ENCODE measurements around the gene GRID2.

The GRID2 gene

DNA sequence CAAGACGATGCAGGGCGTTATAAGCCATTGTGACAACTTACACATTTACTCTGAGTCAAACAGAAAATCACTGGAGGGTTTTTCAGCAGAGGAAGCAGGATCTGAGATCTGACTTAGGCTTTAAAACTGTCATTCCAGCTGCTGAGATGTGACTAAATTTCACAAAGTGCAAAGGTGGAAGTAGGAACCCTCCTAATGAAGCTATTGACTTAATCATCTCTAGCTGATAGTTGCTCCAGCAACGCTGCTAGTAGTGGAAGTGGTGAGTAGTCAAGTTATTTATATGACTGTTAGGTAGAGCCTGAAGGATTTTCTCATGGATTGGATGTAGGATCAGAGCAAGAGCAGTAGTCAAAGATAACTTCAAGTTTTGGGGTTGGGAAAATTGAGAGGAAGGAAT lies 218.6 kb downstream of the GRID2 start:
- Histone ChIP-seq H3K36me3 (ENCODE audit: control insufficient read depth, insufficient read depth, low read length) (no peaks in the 10 kb centered on the region), H3K27ac (ENCODE audit: low read depth, low read length) (peak overlapping the region; percentile 58), H3K4me3 (ENCODE audit: low read depth, low read length) (no peak overlapping the region), H3K4me1 (ENCODE audit: control insufficient read depth, insufficient read depth, low read length) (peaks cover 59% of the 10 kb centered on the region), H3K9me3 (ENCODE audit: control insufficient read depth, insufficient read depth, low read depth, low read length) (no peaks in the 10 kb centered on the region), H3K27me3 (ENCODE audit: control insufficient read depth, insufficient read depth, low read length) (no peaks in the 10 kb centered on the region), H3K9ac (ENCODE audit: low read length) (peak overlapping the region; percentile 16)

GRCh38 chr4:92524131-92524530 lies 220.4 kb downstream of the GRID2 start:
- no peak overlapping the region for H3K4me3 ChIP-seq (ENCODE audit: low read depth, low read length)
- no peaks in the 10 kb centered on the region for H3K9me3 ChIP-seq (ENCODE audit: control insufficient read depth, insufficient read depth, low read depth, low read length)
- H3K36me3 ChIP-seq (ENCODE audit: control insufficient read depth, insufficient read depth, low read length) = no peaks in the 10 kb centered on the region; the same call in 1 of the 2 replicates
- H3K9ac ChIP-seq (ENCODE audit: low read length) = no peak overlapping the region
- peaks cover 57% of the 10 kb centered on the region for H3K4me1 ChIP-seq (ENCODE audit: control insufficient read depth, insufficient read depth, low read length)
- H3K27ac ChIP-seq (ENCODE audit: low read depth, low read length) = no peak overlapping the region
- no peaks in the 10 kb centered on the region for H3K27me3 ChIP-seq (ENCODE audit: control insufficient read depth, insufficient read depth, low read length)

- H3K27ac ChIP-seq (ENCODE audit: low read depth, low read length) = no peak overlapping the region
- H3K36me3 ChIP-seq (ENCODE audit: control insufficient read depth, insufficient read depth, low read length) = no peaks in the 10 kb centered on the region; the same call in 1 of the 2 replicates
- H3K9me3 ChIP-seq (ENCODE audit: control insufficient read depth, insufficient read depth, low read depth, low read length) = no peaks in the 10 kb centered on the region
- H3K4me3 ChIP-seq (ENCODE audit: low read depth, low read length) = no peak overlapping the region
- no peak overlapping the region for H3K9ac ChIP-seq (ENCODE audit: low read length)
- H3K27me3 ChIP-seq (ENCODE audit: control insufficient read depth, insufficient read depth, low read length) = no peaks in the 10 kb centered on the region
- peaks cover 20% of the 10 kb centered on the region for H3K4me1 ChIP-seq (ENCODE audit: control insufficient read depth, insufficient read depth, low read length)
Measured at GRCh38 chr4:92528541-92528940, 224.8 kb downstream of the GRID2 start.

DNA sequence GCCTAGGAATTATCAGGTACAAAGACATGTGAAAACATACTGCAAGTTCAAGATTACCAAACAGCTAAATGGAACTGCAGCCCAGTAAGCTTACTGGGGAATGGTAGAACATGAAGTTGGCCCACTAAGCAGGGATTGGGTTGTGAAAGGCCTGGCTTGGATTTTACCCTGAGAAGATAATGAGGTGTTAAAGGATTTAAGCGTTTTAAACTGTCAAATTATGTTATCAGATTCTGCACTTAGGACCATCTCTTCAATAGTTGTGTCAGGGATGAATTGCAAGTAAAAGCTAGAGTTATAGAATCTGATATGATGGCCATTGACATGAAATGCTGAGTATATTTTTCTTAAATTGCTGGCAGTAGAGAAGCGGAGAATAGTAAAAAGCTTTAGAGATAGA lies 225.7 kb downstream of the GRID2 start:
- H3K27ac ChIP-seq (ENCODE audit: low read depth, low read length) = no peak overlapping the region
- H3K27me3 ChIP-seq (ENCODE audit: control insufficient read depth, insufficient read depth, low read length) = no peaks in the 10 kb centered on the region
- H3K4me1 ChIP-seq (ENCODE audit: control insufficient read depth, insufficient read depth, low read length) = peaks cover 15% of the 10 kb centered on the region
- H3K9ac ChIP-seq (ENCODE audit: low read length) = no peak overlapping the region
- H3K4me3 ChIP-seq (ENCODE audit: low read depth, low read length) = no peak overlapping the region
- H3K36me3 ChIP-seq (ENCODE audit: control insufficient read depth, insufficient read depth, low read length) = no peaks in the 10 kb centered on the region; the same call in 1 of the 2 replicates
- H3K9me3 ChIP-seq (ENCODE audit: control insufficient read depth, insufficient read depth, low read depth, low read length) = no peaks in the 10 kb centered on the region

DNA sequence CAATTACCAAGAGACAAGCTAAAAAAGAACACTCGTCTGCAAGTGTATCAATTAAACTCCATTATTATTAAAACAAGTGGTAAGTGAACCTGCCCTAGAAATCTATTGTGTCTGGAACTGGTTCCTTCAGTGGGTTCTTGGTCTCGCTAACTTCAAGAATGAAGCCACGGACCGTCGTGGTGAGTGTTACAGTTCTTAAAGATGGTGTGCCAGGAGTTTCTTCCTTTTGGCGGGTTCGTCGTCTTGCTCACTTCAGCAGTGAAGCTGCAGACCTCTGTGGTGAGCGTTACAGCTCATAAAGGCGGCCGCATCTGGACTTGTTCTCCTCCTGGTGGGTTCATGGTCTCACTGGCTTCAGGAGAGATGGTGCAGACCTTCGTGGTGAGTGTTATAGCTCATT lies 231.8 kb downstream of the GRID2 start:
- no peak overlapping the region for H3K9ac ChIP-seq (ENCODE audit: low read length)
- H3K27me3 ChIP-seq (ENCODE audit: control insufficient read depth, insufficient read depth, low read length) = no peaks in the 10 kb centered on the region
- H3K36me3 ChIP-seq (ENCODE audit: control insufficient read depth, insufficient read depth, low read length) = peaks cover 11% of the 10 kb centered on the region
- no peaks in the 10 kb centered on the region for H3K4me1 ChIP-seq (ENCODE audit: control insufficient read depth, insufficient read depth, low read length)
- H3K4me3 ChIP-seq (ENCODE audit: low read depth, low read length) = no peak overlapping the region
- no peak overlapping the region for H3K27ac ChIP-seq (ENCODE audit: low read depth, low read length)
- peaks cover 6% of the 10 kb centered on the region; the same call in 1 of the 2 replicates for H3K9me3 ChIP-seq (ENCODE audit: control insufficient read depth, insufficient read depth, low read depth, low read length)

DNA sequence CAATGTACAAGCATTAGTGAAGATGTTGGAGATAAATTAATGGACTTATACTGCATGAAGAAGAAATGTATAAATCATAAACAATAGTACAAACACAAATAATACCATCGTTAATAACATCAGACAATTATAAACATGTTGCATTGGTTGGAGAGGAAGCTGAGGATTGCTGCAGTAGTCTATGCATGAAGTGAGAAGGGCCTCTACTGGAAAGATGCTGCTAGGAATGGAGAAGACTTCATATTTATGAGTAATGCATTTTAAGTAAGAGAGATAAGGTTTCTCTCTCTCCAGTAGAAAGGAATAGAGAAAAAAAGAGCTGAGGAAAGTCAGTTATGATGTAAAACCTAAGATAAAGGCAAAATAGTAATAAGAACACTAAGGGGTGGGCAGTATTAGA lies 247.8 kb downstream of the GRID2 start:
- Histone ChIP-seq H3K27ac (ENCODE audit: low read depth, low read length) (no peak overlapping the region), H3K9ac (ENCODE audit: low read length) (no peak overlapping the region)

DNA sequence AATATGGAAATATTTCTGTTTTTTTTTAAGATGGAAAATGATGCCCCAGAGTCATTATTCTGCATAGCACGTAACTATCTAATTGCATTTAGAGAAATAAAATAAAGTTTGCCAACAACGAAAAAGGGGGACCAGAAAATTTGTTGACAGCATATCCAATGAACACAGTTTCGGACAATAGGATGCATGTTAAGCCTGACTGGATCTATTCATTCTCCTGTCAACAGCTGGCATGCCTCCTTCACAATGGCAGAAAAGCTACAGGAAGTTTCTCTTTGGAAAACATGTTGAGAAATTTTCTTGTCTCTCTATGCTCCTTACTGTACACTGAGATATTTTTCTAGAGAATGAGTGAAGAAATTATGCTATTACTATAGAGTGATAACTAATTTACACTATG lies 262.5 kb downstream of the GRID2 start:
- Histone ChIP-seq H3K9me3 (ENCODE audit: control insufficient read depth, insufficient read depth, low read depth, low read length) (peaks cover 11% of the 10 kb centered on the region), H3K36me3 (ENCODE audit: control insufficient read depth, insufficient read depth, low read length) (peaks cover 6% of the 10 kb centered on the region; the same call in 1 of the 2 replicates), H3K27me3 (ENCODE audit: control insufficient read depth, insufficient read depth, low read length) (no peaks in the 10 kb centered on the region), H3K27ac (ENCODE audit: low read depth, low read length) (no peak overlapping the region), H3K4me3 (ENCODE audit: low read depth, low read length) (no peak overlapping the region), H3K9ac (ENCODE audit: low read length) (no peak overlapping the region), H3K4me1 (ENCODE audit: control insufficient read depth, insufficient read depth, low read length) (no peaks in the 10 kb centered on the region)

More for the DNA sequence above, 247.8 kb downstream of the GRID2 start:
- Histone ChIP-seq H3K4me1 (ENCODE audit: control insufficient read depth, insufficient read depth, low read length) (peaks cover 13% of the 10 kb centered on the region), H3K9me3 (ENCODE audit: control insufficient read depth, insufficient read depth, low read depth, low read length) (no peaks in the 10 kb centered on the region), H3K4me3 (ENCODE audit: low read depth, low read length) (no peak overlapping the region), H3K27me3 (ENCODE audit: control insufficient read depth, insufficient read depth, low read length) (no peaks in the 10 kb centered on the region), H3K36me3 (ENCODE audit: control insufficient read depth, insufficient read depth, low read length) (no peaks in the 10 kb centered on the region)

DNA sequence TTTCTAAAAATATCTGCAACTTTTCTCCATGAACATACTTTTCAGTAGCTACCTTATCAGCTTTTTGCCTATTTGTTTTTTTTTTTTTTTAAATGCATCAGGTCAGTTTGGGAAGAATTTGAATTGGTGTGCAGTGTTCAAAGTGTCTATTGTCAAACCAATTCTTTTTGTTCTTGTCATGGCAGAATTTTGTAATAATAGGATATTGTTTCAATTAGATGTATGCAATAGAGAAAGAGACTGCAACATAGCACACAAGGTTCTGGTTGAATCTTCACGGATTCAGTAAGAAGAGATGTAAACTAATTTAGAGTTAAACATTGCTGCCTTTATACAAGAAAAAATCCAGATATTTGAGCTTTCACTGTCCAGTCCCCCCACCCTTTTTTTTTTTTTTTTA lies 277.1 kb downstream of the GRID2 start:
- H3K4me1 ChIP-seq (ENCODE audit: control insufficient read depth, insufficient read depth, low read length) = no peaks in the 10 kb centered on the region
- H3K9me3 ChIP-seq (ENCODE audit: control insufficient read depth, insufficient read depth, low read depth, low read length) = no peaks in the 10 kb centered on the region
- no peaks in the 10 kb centered on the region for H3K27me3 ChIP-seq (ENCODE audit: control insufficient read depth, insufficient read depth, low read length)
- no peak overlapping the region for H3K4me3 ChIP-seq (ENCODE audit: low read depth, low read length)
- no peak overlapping the region for H3K27ac ChIP-seq (ENCODE audit: low read depth, low read length)
- no peak overlapping the region for H3K9ac ChIP-seq (ENCODE audit: low read length)
- 0 out of 2 replicates have a peak, but pooled peaks cover 2% of the 10 kb centered on the region for H3K36me3 ChIP-seq (ENCODE audit: control insufficient read depth, insufficient read depth, low read length)

- no peak overlapping the region for H3K27ac ChIP-seq (ENCODE audit: low read depth, low read length)
- H3K4me1 ChIP-seq (ENCODE audit: control insufficient read depth, insufficient read depth, low read length) = 0 out of 2 replicates have a peak, but pooled peaks cover 3% of the 10 kb centered on the region
- peaks cover 22% of the 10 kb centered on the region for H3K36me3 ChIP-seq (ENCODE audit: control insufficient read depth, insufficient read depth, low read length)
Measured at GRCh38 chr4:92599044-92599443, 295.3 kb downstream of the GRID2 start.

DNA sequence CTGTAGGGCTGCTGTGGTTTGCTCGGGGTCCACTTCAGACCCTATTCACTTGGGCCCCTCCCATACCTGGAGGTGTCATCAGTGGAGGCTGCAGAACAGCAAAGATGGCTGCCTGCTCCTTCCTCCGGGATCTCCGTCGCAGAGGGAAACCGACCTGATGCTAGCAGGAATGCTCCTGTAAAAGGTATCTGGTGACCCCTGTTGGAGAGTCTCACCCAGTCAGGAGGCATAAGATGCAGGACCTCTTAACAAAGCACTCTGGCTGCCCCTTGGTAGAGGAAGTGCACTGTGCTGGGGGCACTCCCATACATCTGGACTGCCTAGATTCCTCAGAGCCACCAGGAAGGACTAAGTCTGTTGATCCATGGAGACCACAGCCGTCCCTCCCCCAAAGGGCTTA lies 296.9 kb downstream of the GRID2 start:
- Histone ChIP-seq H3K9me3 (ENCODE audit: control insufficient read depth, insufficient read depth, low read depth, low read length) (no peaks in the 10 kb centered on the region), H3K9ac (ENCODE audit: low read length) (no peak overlapping the region), H3K27me3 (ENCODE audit: control insufficient read depth, insufficient read depth, low read length) (no peaks in the 10 kb centered on the region), H3K27ac (ENCODE audit: low read depth, low read length) (no peak overlapping the region), H3K4me3 (ENCODE audit: low read depth, low read length) (no peak overlapping the region), H3K4me1 (ENCODE audit: control insufficient read depth, insufficient read depth, low read length) (0 out of 2 replicates have a peak, but pooled peaks cover 3% of the 10 kb centered on the region), H3K36me3 (ENCODE audit: control insufficient read depth, insufficient read depth, low read length) (peaks cover 20% of the 10 kb centered on the region)

More at GRCh38 chr4:92599044-92599443, 295.3 kb downstream of the GRID2 start:
- Histone ChIP-seq H3K9me3 (ENCODE audit: control insufficient read depth, insufficient read depth, low read depth, low read length) (no peaks in the 10 kb centered on the region), H3K27me3 (ENCODE audit: control insufficient read depth, insufficient read depth, low read length) (no peaks in the 10 kb centered on the region), H3K9ac (ENCODE audit: low read length) (no peak overlapping the region), H3K4me3 (ENCODE audit: low read depth, low read length) (no peak overlapping the region)

- Histone ChIP-seq H3K27ac (ENCODE audit: low read depth, low read length) (no peak overlapping the region), H3K27me3 (ENCODE audit: control insufficient read depth, insufficient read depth, low read length) (no peaks in the 10 kb centered on the region), H3K9ac (ENCODE audit: low read length) (no peak overlapping the region), H3K4me1 (ENCODE audit: control insufficient read depth, insufficient read depth, low read length) (no peaks in the 10 kb centered on the region), H3K36me3 (ENCODE audit: control insufficient read depth, insufficient read depth, low read length) (peaks cover 6% of the 10 kb centered on the region), H3K4me3 (ENCODE audit: low read depth, low read length) (no peak overlapping the region), H3K9me3 (ENCODE audit: control insufficient read depth, insufficient read depth, low read depth, low read length) (no peaks in the 10 kb centered on the region)
Measured at GRCh38 chr4:92606227-92606626, 302.5 kb downstream of the GRID2 start.

- Histone ChIP-seq H3K27me3 (ENCODE audit: control insufficient read depth, insufficient read depth, low read length) (no peaks in the 10 kb centered on the region), H3K9ac (ENCODE audit: low read length) (no peak overlapping the region), H3K27ac (ENCODE audit: low read depth, low read length) (no peak overlapping the region), H3K4me3 (ENCODE audit: low read depth, low read length) (no peak overlapping the region), H3K4me1 (ENCODE audit: control insufficient read depth, insufficient read depth, low read length) (no peaks in the 10 kb centered on the region), H3K9me3 (ENCODE audit: control insufficient read depth, insufficient read depth, low read depth, low read length) (no peaks in the 10 kb centered on the region), H3K36me3 (ENCODE audit: control insufficient read depth, insufficient read depth, low read length) (no peaks in the 10 kb centered on the region)
Measured at GRCh38 chr4:92615049-92615448, 311.3 kb downstream of the GRID2 start.
